HepG2 (cell line): ENCODE measurements around the gene BAHCC1. TPM values are rescaled to one million over a fixed set of nuclear protein-coding genes. Genes with fewer than 3 reads are reported as not detected.
A peak's percentile ranks its signal among the peaks of the same experiment; 100 is the strongest.

ENCODE experiments used
- BCL3 ChIP-seq: sonication (generic); formaldehyde crosslinking; IDR thresholded peaks from 2 replicates; pipeline ENCODE4 v1.5.1; 2020; ENCODE audit warnings: mild to moderate bottlenecking, missing genetic modification reagents, moderate library complexity
- CCDC6 ChIP-seq: sonication (generic); formaldehyde crosslinking; IDR thresholded peaks from 2 replicates; pipeline ENCODE4 v1.8.1; 2022; ENCODE audit warnings: mild to moderate bottlenecking, missing genetic modification reagents, moderate library complexity
- DMAP1 ChIP-seq: IDR thresholded peaks from 2 replicates; pipeline ENCODE4 v1.6.1; 2016
- FOXC1 ChIP-seq: sonication (generic); formaldehyde crosslinking; IDR thresholded peaks from 2 replicates; pipeline ENCODE4 v1.8.0; 2022; ENCODE audit warnings: mild to moderate bottlenecking, missing genetic modification reagents, borderline replicate concordance
- FOXP4 ChIP-seq: sonication (generic); formaldehyde crosslinking; IDR thresholded peaks from 2 replicates; pipeline ENCODE4 v1.4.0; 2020; ENCODE audit warnings: missing genetic modification reagents
- GABPB1 ChIP-seq: IDR thresholded peaks from 2 replicates; pipeline ENCODE4 v1.6.1; 2016; ENCODE audit warnings: mild to moderate bottlenecking, missing genetic modification reagents, moderate library complexity, missing compliant biosample characterization
- KLF11 ChIP-seq: IDR thresholded peaks from 2 replicates; pipeline ENCODE4 v1.6.1; 2016; ENCODE audit warnings: missing compliant biosample characterization
- MAFG ChIP-seq: sonication (generic); formaldehyde crosslinking; IDR thresholded peaks from 2 replicates; pipeline ENCODE4 v1.5.1; 2020; ENCODE audit warnings: mild to moderate bottlenecking, missing genetic modification reagents
- ONECUT2 ChIP-seq: sonication (generic); formaldehyde crosslinking; IDR thresholded peaks from 2 replicates; pipeline ENCODE4 v1.4.0; 2020; ENCODE audit warnings: missing genetic modification reagents
- PLRG1 ChIP-seq: fragments of 450-650 bp; conservative IDR thresholded peaks from 2 replicates; pipeline ENCODE4 v1.6.1; 2016
- SMAD9 ChIP-seq: sonication (generic); formaldehyde crosslinking; IDR thresholded peaks from 2 replicates; pipeline ENCODE4 v1.5.1; 2020; ENCODE audit warnings: mild to moderate bottlenecking, missing genetic modification reagents
- SMYD3 ChIP-seq: sonication (generic); formaldehyde crosslinking; IDR thresholded peaks from 2 replicates; pipeline ENCODE4 v1.8.1; 2023; ENCODE audit warnings: mild to moderate bottlenecking, missing genetic modification reagents
- SP2 ChIP-seq: sonication (generic); formaldehyde crosslinking; IDR thresholded peaks from 2 replicates; pipeline ENCODE4 v1.5.1; 2020; ENCODE audit warnings: mild to moderate bottlenecking, missing genetic modification reagents
- TAF15 ChIP-seq: fragments of 200-400 bp; formaldehyde crosslinking; IDR thresholded peaks from one replicate; pipeline ENCODE4 v1.6.1; 2018; ENCODE audit warnings: mild to moderate bottlenecking, low read depth, low read length; ENCODE audit not compliant: poor library complexity, severe bottlenecking
- TOPORS ChIP-seq: sonication (generic); formaldehyde crosslinking; IDR thresholded peaks from 2 replicates; pipeline ENCODE4 v1.8.0; 2023; ENCODE audit warnings: mild to moderate bottlenecking, missing genetic modification reagents
- ZKSCAN5 ChIP-seq: sonication (generic); formaldehyde crosslinking; IDR thresholded peaks from 2 replicates; pipeline ENCODE4 v1.5.1; 2020; ENCODE audit warnings: mild to moderate bottlenecking, missing genetic modification reagents
- ZNF10 ChIP-seq: sonication (generic); formaldehyde crosslinking; IDR thresholded peaks from 2 replicates; pipeline ENCODE4 v1.4.0; 2020; ENCODE audit warnings: mild to moderate bottlenecking, low read depth, missing genetic modification reagents, borderline replicate concordance
- ZNF180 ChIP-seq: sonication (generic); formaldehyde crosslinking; IDR thresholded peaks from 2 replicates; pipeline ENCODE4 v1.4.0; 2020; ENCODE audit warnings: low read depth, missing genetic modification reagents, borderline replicate concordance
- ZNF260 ChIP-seq: sonication (generic); formaldehyde crosslinking; IDR thresholded peaks from 2 replicates; pipeline ENCODE4 v1.4.0; 2020; ENCODE audit warnings: missing genetic modification reagents, low read depth, mild to moderate bottlenecking, borderline replicate concordance
- ZNF274 ChIP-seq: sonication (generic); formaldehyde crosslinking; IDR thresholded peaks from 2 replicates; pipeline ENCODE4 v1.5.1; 2020; ENCODE audit warnings: mild to moderate bottlenecking, missing genetic modification reagents
- ZNF383 ChIP-seq: sonication (generic); formaldehyde crosslinking; IDR thresholded peaks from 2 replicates; pipeline ENCODE4 v1.4.0; 2020; ENCODE audit warnings: missing genetic modification reagents, mild to moderate bottlenecking, borderline replicate concordance
- ZNF513 ChIP-seq: sonication (generic); formaldehyde crosslinking; conservative IDR thresholded peaks from 2 replicates; pipeline ENCODE4 v1.5.0; 2020; ENCODE audit warnings: missing genetic modification reagents
- ZNF558 ChIP-seq: sonication (generic); formaldehyde crosslinking; IDR thresholded peaks from 2 replicates; pipeline ENCODE4 v1.9.0; 2022; ENCODE audit warnings: mild to moderate bottlenecking, missing genetic modification reagents, borderline replicate concordance
- ZNF674 ChIP-seq: sonication (generic); formaldehyde crosslinking; IDR thresholded peaks from 2 replicates; pipeline ENCODE4 v1.5.0; 2020; ENCODE audit warnings: low read depth, mild to moderate bottlenecking, missing genetic modification reagents
- ZNF777 ChIP-seq: sonication (generic); formaldehyde crosslinking; IDR thresholded peaks from 2 replicates; pipeline ENCODE4 v1.4.0; 2020; ENCODE audit warnings: missing genetic modification reagents
- polyA plus RNA-seq, 8 experiments: library from polyadenylated mRNA; depleted of rRNA in 3 of 8; stranded (reverse) in 7 of 8; unstranded in 1 of 8; fragments of >200 nt; fragmentation: Illumina TruSeq in 4 of 8; extraction: Trizol in 4 of 8; gene quantifications; 2 replicates each; pipeline versions ENCODE4 v1.2.1 to v1.2.3, GENCODE V29; 2011 to 2016; ENCODE audit warnings: low read depth in 4 of 8, missing spikeins in 1 of 8, mixed read lengths in 1 of 8; ENCODE audit not compliant: insufficient read depth in 1 of 8
- total RNA-seq, 5 experiments: library from RNA; depleted of rRNA; stranded (reverse); fragments of >200 nt; fragmentation: Illumina TruSeq; extraction: Trizol; gene quantifications; 2 replicates each; pipeline ENCODE4 v1.2.3, GENCODE V29; 2016; ENCODE audit warnings: low read depth in 1 of 5
- TF ChIP-seq, protein P1 (sequence below): sonication (generic); formaldehyde crosslinking; IDR thresholded peaks from 2 replicates; pipeline ENCODE4 v1.5.0; 2020; ENCODE audit warnings: missing genetic modification reagents, mild to moderate bottlenecking, borderline replicate concordance

The BAHCC1 gene
- total and polyA plus RNA-seq, 2 of the 13 experiments (the other 11 are each of a cell fraction or from before 2014, with no cell fraction given): 1.4 to 1.7 TPM

GRCh38 chr17:81388612-81389367, 6.5 kb upstream of the BAHCC1 start (continued):
- TF ChIP-seq BCL3 (CRISPR knock-in tag): no peak
- no peak for TF ChIP-seq MAFG (CRISPR knock-in tag)
- TF ChIP-seq ZNF260 (CRISPR knock-in tag): no peak
- no peak for TF ChIP-seq ZNF777 (CRISPR knock-in tag)
- no peak for TF ChIP-seq SMAD9 (CRISPR knock-in tag)
- no peak for TF ChIP-seq ZNF513 (CRISPR knock-in tag)
- TF ChIP-seq SMYD3 (CRISPR knock-in tag): no peak
- TF ChIP-seq ZKSCAN5: 0 out of 2 replicates have a peak, but pooled peaks have one; percentile 11
- no peak for TF ChIP-seq ZNF10 (CRISPR knock-in tag)
- TF ChIP-seq KLF11: no peak
- TF ChIP-seq ZNF274: no peak
- no peak for TF ChIP-seq TAF15
- peak; percentile 49; the same call in 1 of the 2 replicates for TF ChIP-seq GABPB1 (CRISPR knock-in tag)
- no peak for TF ChIP-seq TOPORS (CRISPR knock-in tag)
- no peak for TF ChIP-seq ONECUT2 (CRISPR knock-in tag)
- peak; percentile 30; the same call in 1 of the 2 replicates for TF ChIP-seq FOXP4 (CRISPR knock-in tag)
- TF ChIP-seq ZNF674 (CRISPR knock-in tag): no peak
- no peak for TF ChIP-seq DMAP1 (CRISPR knock-in tag)
- TF ChIP-seq CCDC6 (CRISPR knock-in tag): no peak
- TF ChIP-seq ZNF383 (CRISPR knock-in tag): no peak
- TF ChIP-seq, protein P1, sequence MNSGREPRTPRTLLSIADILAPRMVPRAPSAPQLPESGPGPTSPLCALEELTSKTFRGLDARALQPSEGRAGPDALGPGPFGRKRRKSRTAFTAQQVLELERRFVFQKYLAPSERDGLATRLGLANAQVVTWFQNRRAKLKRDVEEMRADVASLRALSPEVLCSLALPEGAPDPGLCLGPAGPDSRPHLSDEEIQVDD: no peak
- no peak for TF ChIP-seq ZNF180 (CRISPR knock-in tag)
- no peak for TF ChIP-seq SP2
- TF ChIP-seq ZNF558 (CRISPR knock-in tag): no peak
- no peak for TF ChIP-seq FOXC1 (CRISPR knock-in tag)
- TF ChIP-seq PLRG1: no peak
